Tibial artery (tissue), 4 donors: ENCODE data around the gene SYNDIG1L.
A peak's percentile ranks its signal among the peaks of the same experiment; 100 is the strongest.

Source experiments
- DNase-seq, 2 donors: peaks; one replicate each; pipeline ENCODE4 v3.0.0-alpha.2; 2019
- H3K27ac ChIP-seq, 2 donors: fragments of 200-600 bp; sonication (generic) in 1 of 2; 1 replicate in 1 of 2; 2 replicates in 1 of 2; pipeline ENCODE4 v1.5.1; 2018 to 2019; ENCODE audit warnings: mild to moderate bottlenecking in 1 of 2
- H3K27me3 ChIP-seq, 2 donors: fragments of 200-600 bp; sonication (generic) in 1 of 2; one replicate each; pipeline versions ENCODE4 v1.5.1 to v1.6.0; 2016 to 2019
- H3K36me3 ChIP-seq, 3 donors: fragments of 200-600 bp; sonication (generic) in 2 of 3; one replicate each; pipeline ENCODE4 v1.5.1; 2016 to 2019; ENCODE audit warnings: mild to moderate bottlenecking in 2 of 3
- H3K4me1 ChIP-seq, 4 donors: fragments of 200-600 bp; sonication (generic) in 2 of 4; 1 replicate in 3 of 4; 2 replicates in 1 of 4; pipeline ENCODE4 v1.5.1; 2016 to 2019
- H3K4me3 ChIP-seq, 2 donors: fragments of 200-600 bp; sonication (generic) in 1 of 2; 1 replicate in 1 of 2; 2 replicates in 1 of 2; pipeline ENCODE4 v1.5.1; 2018 to 2019; ENCODE audit warnings: mild to moderate bottlenecking in 2 of 2
- H3K9me3 ChIP-seq, 3 donors: fragments of 200-600 bp; sonication (generic) in 1 of 3; one replicate each; pipeline ENCODE4 v1.5.1; 2016 to 2019
- CTCF ChIP-seq, 2 experiments: fragments of 200-600 bp in 1 of 2; fragments of 450-650 bp in 1 of 2; IDR thresholded peaks; one replicate each; pipeline ENCODE4 v1.5.1; 2017 to 2019; ENCODE audit warnings: antibody characterized with exemption in 2 of 2, mild to moderate bottlenecking in 1 of 2, moderate library complexity in 1 of 2
- intact Hi-C: fragments of 100-400 bp; cut with DNase I; formaldehyde crosslinking; loops from one replicate; pipeline ENCODE4 v1.15.0; 2023; ENCODE audit warnings: low total_unique reads

SYNDIG1L gene

GRCh38 chr14:74429221-74429691 is 3.2 kb upstream of the SYNDIG1L start:
- H3K27ac ChIP-seq: no peak overlapping the region
- peaks cover 0 to 8% (median 3%) of the 10 kb centered on the region in 4 donors for H3K4me1 ChIP-seq
- intact Hi-C loops: no loop called here
- no peak for TF ChIP-seq CTCF (IDR thresholded peaks at IDR 0.05)
- H3K9me3 ChIP-seq: no peaks in the 10 kb centered on the region
- peak in 1 of 2 donors; percentile 48 for DNase-seq
- peaks cover 0 to 21% of the 10 kb centered on the region in 2 donors for H3K27me3 ChIP-seq
- no peak overlapping the region for H3K4me3 ChIP-seq
- no peaks in the 10 kb centered on the region for H3K36me3 ChIP-seq

GRCh38 chr14:74427651-74428050 is 1.6 kb upstream of the SYNDIG1L start:
- intact Hi-C loops: no loop called here

GRCh38 chr14:74425525-74426201 is 347 bp downstream of the SYNDIG1L start:
- Histone ChIP-seq H3K4me3 (peak overlapping the region in 1 of 2 donors; percentile 20), H3K9me3 (peaks cover 0 to 4% (median 0%) of the 10 kb centered on the region in 3 donors), H3K36me3 (no peaks in the 10 kb centered on the region), H3K27ac (no peak overlapping the region), H3K27me3 (peaks cover 0 to 32% of the 10 kb centered on the region in 2 donors), H3K4me1 (peaks cover 0 to 8% (median 3%) of the 10 kb centered on the region in 4 donors)
- TF ChIP-seq CTCF (IDR thresholded peaks at IDR 0.05): no peak
- peak in 1 of 2 donors; percentile 65 for DNase-seq
- intact Hi-C loops: no loop called here

More at GRCh38 chr14:74427651-74428050, 1.6 kb upstream of the SYNDIG1L start:
- H3K27ac ChIP-seq: no peak overlapping the region
- no peak for TF ChIP-seq CTCF (IDR thresholded peaks at IDR 0.05)
- peak in 1 of 2 donors; percentile 23 for DNase-seq
- H3K9me3 ChIP-seq: no peaks in the 10 kb centered on the region
- H3K4me1 ChIP-seq: peaks cover 0 to 8% (median 3%) of the 10 kb centered on the region in 4 donors
- H3K27me3 ChIP-seq: peaks cover 0 to 32% of the 10 kb centered on the region in 2 donors
- H3K36me3 ChIP-seq: no peaks in the 10 kb centered on the region
- no peak overlapping the region for H3K4me3 ChIP-seq

- Histone ChIP-seq H3K27ac (no peak overlapping the region), H3K4me3 (no peak overlapping the region), H3K27me3 (peaks cover 0 to 32% of the 10 kb centered on the region in 2 donors), H3K36me3 (no peaks in the 10 kb centered on the region), H3K9me3 (peaks cover 0 to 4% (median 0%) of the 10 kb centered on the region in 3 donors), H3K4me1 (peaks cover 0 to 8% (median 3%) of the 10 kb centered on the region in 4 donors)
- peak in 1 of 2 donors; percentile 32 for DNase-seq
- intact Hi-C loops: no loop called here
- TF ChIP-seq CTCF (IDR thresholded peaks at IDR 0.05): no peak
Measured at GRCh38 chr14:74424606-74425005, 1.4 kb downstream of the SYNDIG1L start.

GRCh38 chr14:74423246-74423645 is 2.8 kb downstream of the SYNDIG1L start:
- Histone ChIP-seq H3K9me3 (peaks cover 0 to 4% (median 0%) of the 10 kb centered on the region in 3 donors), H3K36me3 (no peaks in the 10 kb centered on the region), H3K27me3 (peaks cover 0 to 39% of the 10 kb centered on the region in 2 donors), H3K27ac (no peak overlapping the region), H3K4me3 (no peak overlapping the region), H3K4me1 (peaks cover 0 to 8% (median 3%) of the 10 kb centered on the region in 4 donors)
- no peak for TF ChIP-seq CTCF (IDR thresholded peaks at IDR 0.05)
- intact Hi-C loops: no loop called here
- DNase-seq: peak in 1 of 2 donors; percentile 25
